Smooth muscle cell (in vitro differentiated cells): ENCODE results near the gene POLRMT. TPM values are rescaled to one million over a fixed set of nuclear protein-coding genes. Genes with fewer than 3 reads are reported as not detected.

Source experiments
- DNase-seq: peaks from one replicate; lab custom pipeline; 2025; ENCODE audit not compliant: unreplicated experiment; lab: John Stamatoyannopoulos, UW
- H2AFZ ChIP-seq: fragments of 200-600 bp; sonication (generic); 2 replicates; pipeline ENCODE4 v1.6.0; 2016; ENCODE audit warnings: antibody characterized with exemption, low read depth, mild to moderate bottlenecking
- H3F3A ChIP-seq: fragments of 200-600 bp; sonication (generic); 2 replicates; pipeline ENCODE4 v1.6.0; 2017; ENCODE audit warnings: antibody characterized with exemption, low read depth
- H3K27ac ChIP-seq: fragments of 200-600 bp; sonication (generic); 2 replicates; pipeline ENCODE4 v1.5.1; 2016; ENCODE audit warnings: low read depth, mild to moderate bottlenecking
- H3K27me3 ChIP-seq: fragments of 200-600 bp; sonication (generic); 2 replicates; pipeline ENCODE4 v1.6.1; 2016; ENCODE audit warnings: low read depth, mild to moderate bottlenecking
- H3K36me3 ChIP-seq: fragments of 200-600 bp; sonication (generic); 2 replicates; pipeline ENCODE4 v1.5.1; 2016; ENCODE audit warnings: low read depth
- H3K4me1 ChIP-seq: fragments of 200-600 bp; sonication (generic); 2 replicates; pipeline ENCODE4 v1.5.1; 2016; ENCODE audit warnings: low read depth
- H3K4me2 ChIP-seq: fragments of 200-600 bp; sonication (generic); 2 replicates; pipeline ENCODE4 v1.6.0; 2016; ENCODE audit warnings: mild to moderate bottlenecking
- H3K4me3 ChIP-seq: fragments of 200-600 bp; sonication (generic); 2 replicates; pipeline ENCODE4 v1.5.1; 2016; ENCODE audit warnings: mild to moderate bottlenecking
- H3K79me2 ChIP-seq: fragments of 200-600 bp; sonication (generic); 2 replicates; pipeline ENCODE4 v1.6.0; 2016; ENCODE audit warnings: low read depth, mild to moderate bottlenecking
- H3K9ac ChIP-seq: fragments of 200-600 bp; sonication (generic); 2 replicates; pipeline ENCODE4 v1.6.0; 2016; ENCODE audit warnings: low read depth
- H3K9me3 ChIP-seq: fragments of 200-600 bp; sonication (generic); replicated peaks from 2 replicates; pipeline ENCODE4 v1.5.1; 2016; ENCODE audit warnings: low read depth
- H4K20me1 ChIP-seq: fragments of 200-600 bp; sonication (generic); 2 replicates; pipeline ENCODE4 v1.6.0; 2016; ENCODE audit warnings: low read depth
- WGBS: methylation state at CpG from one replicate; pipeline ENCODE4 v1.1.7; 2016; ENCODE audit warnings: low lambda C conversion rate; 5-methylcytosine and 5-hydroxymethylcytosine counted together
- polyA plus RNA-seq: library from polyadenylated mRNA; unstranded; fragments of >200 nt; fragmentation: Nextera tagmentation; extraction: Ambion mirVana; gene quantifications from 2 replicates; pipeline ENCODE4 v1.2.1, GENCODE V29; 2016
- total RNA-seq: library from RNA; depleted of rRNA; stranded (reverse); fragments of >200 nt; gene quantifications from 2 replicates; pipeline ENCODE4 v1.2.3, GENCODE V29; 2014
- TF ChIP-seq, protein P1 (sequence below): fragments of 200-600 bp; sonication (generic); IDR thresholded peaks from 2 replicates; pipeline ENCODE4 v1.5.1; 2017; ENCODE audit warnings: borderline replicate concordance, mild to moderate bottlenecking, antibody characterized with exemption; ENCODE audit not compliant: insufficient read depth, poor library complexity, severe bottlenecking

Gene POLRMT
- total and polyA plus RNA-seq, 2 experiments from 2014 or later, result 23.8 to 74.2 TPM

DNA sequence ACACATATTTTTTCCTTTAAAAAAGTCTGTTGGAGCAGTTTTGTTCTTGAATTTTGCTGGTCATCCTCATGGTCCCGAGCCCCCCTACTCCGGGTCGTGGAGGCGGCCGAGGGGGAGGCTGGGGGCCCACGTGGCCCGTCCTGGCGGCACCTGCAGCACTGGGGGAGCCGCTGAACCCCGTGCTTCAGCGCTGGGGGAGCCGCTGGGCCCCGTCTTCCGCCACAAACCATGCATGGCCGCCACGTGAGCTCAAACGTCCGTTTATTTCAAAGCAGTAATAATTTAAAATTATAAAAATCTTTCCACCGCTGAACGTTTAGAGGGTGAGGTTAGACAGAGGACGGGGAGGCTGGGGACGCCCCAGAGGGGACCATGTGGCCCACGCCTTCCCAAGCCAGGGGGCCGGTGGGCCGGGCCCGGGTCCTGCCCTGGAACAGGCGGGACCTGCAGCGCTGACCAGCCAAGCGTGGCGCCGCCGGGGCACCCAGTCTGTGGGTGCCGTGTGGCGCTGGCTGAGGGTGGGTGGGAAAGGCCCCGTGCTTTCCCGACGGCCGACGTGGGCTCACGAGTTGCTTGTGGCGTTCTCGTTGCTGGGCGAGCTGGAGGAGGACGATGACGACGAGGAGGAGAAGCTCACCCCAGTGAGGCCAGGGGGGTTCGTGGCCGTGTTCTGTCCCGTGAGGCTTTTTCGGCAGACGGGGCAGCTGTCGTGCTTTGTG lies 14.4 kb upstream of the POLRMT start:
- Histone ChIP-seq H3K9ac (no peak overlapping the region), H3K79me2 (peaks cover 21% of the 10 kb centered on the region), H3K9me3 (no peaks in the 10 kb centered on the region), H3K27me3 (no peaks in the 10 kb centered on the region), H2AFZ (no peak overlapping the region), H3K4me2 (no peak overlapping the region), H3K27ac (no peak overlapping the region), H3K4me1 (no peaks in the 10 kb centered on the region), H3F3A (no peaks in the 10 kb centered on the region), H3K36me3 (no peaks in the 10 kb centered on the region), H4K20me1 (peaks cover 44% of the 10 kb centered on the region), H3K4me3 (no peak overlapping the region)
- 98% methylated on average over 43 of the region's 52 CpGs for WGBS
- DNase-seq, result no peak
- TF ChIP-seq, protein P1, sequence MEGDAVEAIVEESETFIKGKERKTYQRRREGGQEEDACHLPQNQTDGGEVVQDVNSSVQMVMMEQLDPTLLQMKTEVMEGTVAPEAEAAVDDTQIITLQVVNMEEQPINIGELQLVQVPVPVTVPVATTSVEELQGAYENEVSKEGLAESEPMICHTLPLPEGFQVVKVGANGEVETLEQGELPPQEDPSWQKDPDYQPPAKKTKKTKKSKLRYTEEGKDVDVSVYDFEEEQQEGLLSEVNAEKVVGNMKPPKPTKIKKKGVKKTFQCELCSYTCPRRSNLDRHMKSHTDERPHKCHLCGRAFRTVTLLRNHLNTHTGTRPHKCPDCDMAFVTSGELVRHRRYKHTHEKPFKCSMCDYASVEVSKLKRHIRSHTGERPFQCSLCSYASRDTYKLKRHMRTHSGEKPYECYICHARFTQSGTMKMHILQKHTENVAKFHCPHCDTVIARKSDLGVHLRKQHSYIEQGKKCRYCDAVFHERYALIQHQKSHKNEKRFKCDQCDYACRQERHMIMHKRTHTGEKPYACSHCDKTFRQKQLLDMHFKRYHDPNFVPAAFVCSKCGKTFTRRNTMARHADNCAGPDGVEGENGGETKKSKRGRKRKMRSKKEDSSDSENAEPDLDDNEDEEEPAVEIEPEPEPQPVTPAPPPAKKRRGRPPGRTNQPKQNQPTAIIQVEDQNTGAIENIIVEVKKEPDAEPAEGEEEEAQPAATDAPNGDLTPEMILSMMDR, result no peak

DNA sequence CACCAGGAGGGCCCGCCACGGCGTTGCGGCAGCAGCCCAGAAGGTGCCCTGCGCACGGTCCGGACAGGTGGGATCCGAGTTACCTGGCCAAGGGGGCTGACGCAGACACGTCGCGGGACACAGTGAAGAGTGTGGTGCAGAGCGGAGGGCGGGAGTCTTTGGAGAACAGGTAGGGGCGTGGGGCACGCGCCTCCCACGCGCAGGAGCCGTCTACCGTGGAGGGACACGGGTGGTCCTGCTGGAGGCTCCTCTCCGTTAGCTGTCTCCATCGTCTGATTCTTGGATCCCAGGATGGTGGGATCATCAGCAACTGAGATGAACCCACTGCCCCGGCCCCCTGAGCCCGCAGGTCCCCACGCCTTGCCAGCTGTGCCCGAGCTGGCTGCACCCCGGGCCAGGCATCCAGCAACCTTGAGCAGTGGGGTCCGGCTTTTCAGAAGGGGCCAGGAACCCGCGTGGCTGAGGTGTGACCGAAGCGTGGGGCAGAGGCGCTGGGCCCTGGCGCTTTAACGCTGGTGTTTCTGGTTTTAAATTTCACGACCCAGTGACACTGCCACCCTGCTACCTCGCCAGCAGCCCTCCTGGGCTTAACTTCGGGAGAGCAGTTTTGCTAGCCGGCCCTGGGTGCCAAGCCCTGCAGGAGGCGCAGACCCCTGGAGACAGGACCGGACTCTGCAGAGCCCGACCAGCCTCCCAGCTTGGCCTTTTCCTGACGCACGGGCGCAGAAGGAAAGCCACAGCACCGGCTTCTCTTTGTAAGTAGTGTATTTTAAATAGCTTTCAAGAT lies 13.6 kb upstream of the POLRMT start:
- peaks cover 14% of the 10 kb centered on the region for H3K79me2 ChIP-seq
- no peak overlapping the region for H3K4me2 ChIP-seq
- H3F3A ChIP-seq, result no peaks in the 10 kb centered on the region
- no peak overlapping the region for H3K4me3 ChIP-seq
- no peak overlapping the region for H3K27ac ChIP-seq
- TF ChIP-seq, protein P1, result no peak
- WGBS, result 98% methylated on average over 48 of the region's 48 CpGs
- no peaks in the 10 kb centered on the region for H3K9me3 ChIP-seq
- H3K27me3 ChIP-seq, result no peaks in the 10 kb centered on the region
- no peaks in the 10 kb centered on the region for H3K4me1 ChIP-seq
- H4K20me1 ChIP-seq, result peaks cover 37% of the 10 kb centered on the region
- H3K36me3 ChIP-seq, result no peaks in the 10 kb centered on the region
- DNase-seq, result no peak
- H3K9ac ChIP-seq, result no peak overlapping the region
- no peak overlapping the region for H2AFZ ChIP-seq

DNA sequence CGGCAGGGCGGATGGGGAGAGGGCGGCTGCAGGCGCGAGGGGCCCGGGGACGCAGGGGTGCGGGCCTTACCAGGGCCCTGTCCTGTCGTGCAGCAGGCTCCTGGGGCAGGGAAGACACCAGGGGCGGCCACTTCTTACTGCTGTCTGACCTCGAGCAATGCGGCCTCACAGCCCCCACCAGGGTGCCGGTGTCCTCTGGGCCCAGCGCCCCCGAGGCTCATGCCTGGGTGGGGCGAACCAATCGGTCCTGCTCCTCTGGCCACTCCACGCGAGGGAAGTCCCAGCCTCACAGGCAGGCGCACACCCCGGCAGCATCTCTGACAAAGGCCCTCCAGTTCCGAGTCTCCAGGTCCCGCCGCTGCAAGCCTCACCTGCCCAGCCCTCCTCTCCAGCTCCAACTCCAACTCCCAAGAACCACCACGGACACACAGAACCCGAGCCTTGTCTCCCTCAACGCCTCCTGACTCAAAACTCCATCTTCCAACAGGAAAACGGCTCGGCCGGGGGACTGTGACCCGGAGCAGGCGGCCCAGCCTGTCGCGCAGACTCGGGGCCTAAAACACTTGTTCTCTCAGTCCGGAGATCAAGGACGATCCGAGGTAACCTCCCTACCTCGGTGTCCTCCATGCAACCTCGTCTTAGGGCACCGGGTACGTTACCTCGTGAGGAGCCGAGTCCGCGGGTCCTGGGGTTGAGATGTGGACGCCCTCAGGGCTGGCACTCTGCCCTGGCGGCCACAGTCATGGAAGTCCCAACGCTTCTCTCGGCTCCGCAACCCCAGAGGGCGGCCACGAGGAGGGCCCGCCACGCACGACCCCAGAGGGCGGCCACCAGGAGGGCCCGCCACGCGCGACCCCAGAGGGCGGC lies 12.8 kb upstream of the POLRMT start:
- H3K27me3 ChIP-seq, result no peaks in the 10 kb centered on the region
- H3F3A ChIP-seq, result no peaks in the 10 kb centered on the region
- no peaks in the 10 kb centered on the region for H3K36me3 ChIP-seq
- peaks cover 28% of the 10 kb centered on the region for H4K20me1 ChIP-seq
- 97% methylated on average over 57 of the region's 62 CpGs for WGBS
- H3K4me2 ChIP-seq, result no peak overlapping the region
- no peak for DNase-seq
- no peaks in the 10 kb centered on the region for H3K9me3 ChIP-seq
- H2AFZ ChIP-seq, result no peak overlapping the region
- H3K4me1 ChIP-seq, result no peaks in the 10 kb centered on the region
- H3K9ac ChIP-seq, result no peak overlapping the region
- no peak overlapping the region for H3K4me3 ChIP-seq
- peaks cover 6% of the 10 kb centered on the region for H3K79me2 ChIP-seq
- H3K27ac ChIP-seq, result no peak overlapping the region
- TF ChIP-seq, protein P1, result no peak
